ENCODE data around the gene TLR7. TPM values are rescaled to one million over a fixed set of nuclear protein-coding genes. Genes with fewer than 3 reads are reported as not detected.

TLR7 gene
- total and polyA plus RNA-seq, 2 of the 13 experiments (the other 11 are each of a cell fraction or from before 2014, with no cell fraction given): not detected

DNA sequence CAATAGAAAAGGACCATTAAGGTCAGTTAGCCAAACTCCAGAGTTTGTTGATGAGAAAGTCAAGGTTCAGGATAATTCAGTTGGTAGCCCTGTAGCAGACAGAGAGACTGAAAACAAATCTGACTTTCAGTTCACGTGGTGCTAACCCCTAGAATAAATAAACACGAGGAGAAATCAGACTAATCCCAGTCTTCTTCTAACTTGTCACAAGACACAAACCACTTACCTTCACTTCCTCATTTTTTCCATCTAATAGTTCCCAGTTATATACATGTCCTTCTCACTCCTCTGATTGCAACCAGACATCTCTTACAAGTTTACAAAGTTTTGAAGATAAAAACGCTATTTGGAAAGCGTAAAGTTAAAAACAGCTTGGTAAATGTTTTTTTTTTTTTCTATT lies 7.7 kb downstream of the TLR7 start:
- no peaks in the 10 kb centered on the region for H3K79me2 ChIP-seq (ENCODE audit: insufficient read depth, low read length)
- CTCF ChIA-PET (ENCODE audit: low intra/inter-chr PET ratio, low total read pairs): no interaction called here
- H3K9me3 ChIP-seq (ENCODE audit: low read length): no peaks in the 10 kb centered on the region
- DNase-seq (ENCODE audit: low spot score) (no peak), FAIRE-seq (no peak), ATAC-seq (no peak)
- H3K36me3 ChIP-seq (replicated peaks in 1 of 2; ENCODE audit: control insufficient read depth in 1 of 2, insufficient read depth in 2 of 2, low read length in 2 of 2): no peaks in the 10 kb centered on the region
- WGBS (ENCODE audit: low lambda C conversion rate): 35% methylated on average over 4 of the region's 4 CpGs
- H2AFZ ChIP-seq (ENCODE audit: low read length): no peak overlapping the region
- BruUV-seq (replicated peaks): no TSS peak
- intact Hi-C loops (cut with micrococcal nuclease; ENCODE audit: unreplicated experiment): no loop called here
- TF ChIP-seq, protein P1, sequence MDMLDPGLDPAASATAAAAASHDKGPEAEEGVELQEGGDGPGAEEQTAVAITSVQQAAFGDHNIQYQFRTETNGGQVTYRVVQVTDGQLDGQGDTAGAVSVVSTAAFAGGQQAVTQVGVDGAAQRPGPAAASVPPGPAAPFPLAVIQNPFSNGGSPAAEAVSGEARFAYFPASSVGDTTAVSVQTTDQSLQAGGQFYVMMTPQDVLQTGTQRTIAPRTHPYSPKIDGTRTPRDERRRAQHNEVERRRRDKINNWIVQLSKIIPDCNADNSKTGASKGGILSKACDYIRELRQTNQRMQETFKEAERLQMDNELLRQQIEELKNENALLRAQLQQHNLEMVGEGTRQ (IDR thresholded peaks at IDR 0.05; ENCODE audit: low read depth, low read length): no peak
- TF ChIP-seq, protein P1 (CRISPR knock-in tag; IDR thresholded peaks at IDR 0.05; ENCODE audit: borderline replicate concordance): no peak
- TF ChIP-seq ETV5 (CRISPR knock-in tag; IDR thresholded peaks at IDR 0.05; ENCODE audit: borderline replicate concordance): no peak
- no peak for TF ChIP-seq ZNF224 (CRISPR knock-in tag; IDR thresholded peaks at IDR 0.05)
- TF ChIP-seq NFIC (IDR thresholded peaks at IDR 0.05; ENCODE audit: low read length): no peak
- no peak for TF ChIP-seq PHF21A (CRISPR knock-in tag; IDR thresholded peaks at IDR 0.05)
- TF ChIP-seq SIX1 (CRISPR knock-in tag; IDR thresholded peaks at IDR 0.05; ENCODE audit: borderline replicate concordance): no peak
- TF ChIP-seq TAF15 (IDR thresholded peaks at IDR 0.05; ENCODE audit: low read depth, low read length, poor library complexity, severe bottlenecking): no peak
- no peak for TF ChIP-seq FOXK2 (IDR thresholded peaks at IDR 0.05)
- no peak for TF ChIP-seq HDAC2 (CRISPR knock-in tag; IDR thresholded peaks at IDR 0.05)
- no peak for TF ChIP-seq ZNF567 (CRISPR knock-in tag; IDR thresholded peaks at IDR 0.05; ENCODE audit: borderline replicate concordance)
- no peak for TF ChIP-seq MAFK (conservative IDR thresholded peaks at IDR 0.05 in 1 of 2, IDR thresholded peaks at IDR 0.05 in 1 of 2; ENCODE audit: low read length in 2 of 2)
- TF ChIP-seq ZNF7 (CRISPR knock-in tag; IDR thresholded peaks at IDR 0.05): no peak
- TF ChIP-seq, protein P2, sequence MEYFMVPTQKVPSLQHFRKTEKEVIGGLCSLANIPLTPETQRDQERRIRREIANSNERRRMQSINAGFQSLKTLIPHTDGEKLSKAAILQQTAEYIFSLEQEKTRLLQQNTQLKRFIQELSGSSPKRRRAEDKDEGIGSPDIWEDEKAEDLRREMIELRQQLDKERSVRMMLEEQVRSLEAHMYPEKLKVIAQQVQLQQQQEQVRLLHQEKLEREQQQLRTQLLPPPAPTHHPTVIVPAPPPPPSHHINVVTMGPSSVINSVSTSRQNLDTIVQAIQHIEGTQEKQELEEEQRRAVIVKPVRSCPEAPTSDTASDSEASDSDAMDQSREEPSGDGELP (IDR thresholded peaks at IDR 0.05; ENCODE audit: borderline replicate concordance, low read depth): no peak
- TF ChIP-seq GZF1 (CRISPR knock-in tag; IDR thresholded peaks at IDR 0.05): no peak
- TF ChIP-seq ZFP37 (CRISPR knock-in tag; IDR thresholded peaks at IDR 0.05; ENCODE audit: borderline replicate concordance): no peak
- TF ChIP-seq, protein P3, sequence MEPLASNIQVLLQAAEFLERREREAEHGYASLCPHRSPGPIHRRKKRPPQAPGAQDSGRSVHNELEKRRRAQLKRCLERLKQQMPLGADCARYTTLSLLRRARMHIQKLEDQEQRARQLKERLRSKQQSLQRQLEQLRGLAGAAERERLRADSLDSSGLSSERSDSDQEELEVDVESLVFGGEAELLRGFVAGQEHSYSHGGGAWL (CRISPR knock-in tag; IDR thresholded peaks at IDR 0.05): no peak
- no peak overlapping the region for H3K4me2 ChIP-seq (ENCODE audit: low read depth, low read length)
- H3K4me3 ChIP-seq (replicated peaks in 1 of 3; ENCODE audit: insufficient read depth in 1 of 3, low read depth in 2 of 3, low read length in 3 of 3): no peak overlapping the region
- H3K4me1 ChIP-seq (ENCODE audit: insufficient read depth, low read length): peaks cover 19% of the 10 kb centered on the region
- no peaks in the 10 kb centered on the region for H4K20me1 ChIP-seq (ENCODE audit: insufficient read depth, low read length)
- no peaks in the 10 kb centered on the region for H3K27me3 ChIP-seq (ENCODE audit: control insufficient read depth in 1 of 2, insufficient read depth in 2 of 2, low read length in 2 of 2)
- POLR2A ChIA-PET: no interaction called here
- in situ Hi-C loops (cut with HindIII; ENCODE audit: extremely low pct_ligation_motif_present, low pct_unique_long_range_greater_than_20kb): no loop called here
- H3K27ac ChIP-seq (ENCODE audit: extremely low read length, insufficient read depth, low read length): no peak overlapping the region
- no peak overlapping the region for H3K9ac ChIP-seq (ENCODE audit: insufficient read depth, low read depth, low read length)

Data from HepG2 (cell line).